Endometrial microvascular endothelial cells (primary cell): ENCODE data around the gene SNCG. TPM values are rescaled to one million over a fixed set of nuclear protein-coding genes. Genes with fewer than 3 reads are reported as not detected.
"Not testable (repeated sequence)": the region's sequence is repeated elsewhere in the genome, so short reads cannot be mapped to it uniquely, and the experiment has no call there.

ENCODE experiments used
- in situ Hi-C: cut with HindIII; loops from 2 replicates; pipeline ENCODE4 v1.10.0; 2017; ENCODE audit warnings: low sequenced_read_pairs, low pct_unique_long_range_greater_than_20kb; ENCODE audit errors: inconsistent ontology term
- total RNA-seq: library from RNA; depleted of rRNA; stranded (reverse); fragments of >200 nt; gene quantifications from one replicate; pipeline ENCODE4 v1.2.3, GENCODE V29; 2015; ENCODE audit errors: inconsistent ontology term

SNCG gene
- total RNA-seq, 1 donor from 2014 or later, result 87.7 TPM

DNA sequence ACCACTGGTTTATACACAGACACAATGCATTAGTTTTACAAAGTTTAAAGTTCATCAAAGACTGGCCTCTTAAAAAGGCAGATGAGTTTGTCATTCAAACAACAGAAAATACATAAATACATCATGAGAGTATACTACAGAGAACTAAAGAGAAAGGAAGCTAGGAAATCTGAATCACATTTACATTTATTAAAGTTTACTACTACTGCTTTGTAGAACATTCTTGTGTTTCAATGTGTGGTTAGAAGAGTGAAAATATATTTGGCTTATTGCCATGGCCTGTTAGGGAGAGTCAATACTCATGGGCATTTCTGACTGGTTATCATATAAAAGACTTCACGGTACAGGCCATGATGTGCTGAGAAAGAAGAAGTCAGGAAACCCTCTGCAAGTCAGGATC lies 48.7 kb downstream of the SNCG start:
- in situ Hi-C loops, result not testable (repeated sequence)

DNA sequence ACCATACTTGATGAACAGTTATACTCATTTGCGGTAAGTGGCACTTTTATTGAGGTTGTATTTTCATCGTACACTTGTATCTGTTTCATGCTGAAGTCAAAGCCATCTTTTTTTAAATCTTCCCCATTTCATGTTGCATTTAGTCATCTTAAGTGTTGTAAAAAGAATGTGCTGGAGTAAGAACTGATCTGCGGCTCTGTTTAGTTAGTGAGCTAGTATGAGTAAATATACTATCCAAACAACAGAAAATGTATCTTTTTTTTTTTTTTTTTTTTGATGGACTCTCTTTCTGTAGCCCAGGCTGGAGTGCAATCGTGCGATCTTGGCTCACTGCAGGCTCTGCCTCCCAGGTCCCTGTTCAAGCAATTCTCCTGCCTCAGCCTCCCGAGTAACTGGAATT lies 49.3 kb downstream of the SNCG start:
- in situ Hi-C loops, result not testable (repeated sequence)

DNA sequence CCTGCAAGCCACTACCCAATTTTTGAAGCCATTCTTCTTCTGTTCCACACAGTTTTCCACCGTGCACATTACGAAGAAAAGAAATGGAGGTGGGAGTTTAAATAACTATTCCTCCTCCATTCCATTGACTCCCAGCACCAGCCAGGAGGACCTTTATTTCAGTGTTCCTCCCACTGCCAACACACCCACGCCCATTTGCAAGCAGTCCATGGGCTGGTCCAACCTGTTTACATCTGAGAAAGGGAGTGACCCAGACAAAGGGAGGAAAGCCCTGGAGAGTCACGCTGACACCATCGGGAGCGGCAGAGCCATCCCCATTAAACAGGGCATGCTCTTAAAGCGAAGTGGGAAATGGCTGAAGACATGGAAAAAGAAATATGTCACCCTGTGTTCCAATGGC lies 49.9 kb downstream of the SNCG start:
- in situ Hi-C loops, result not testable (repeated sequence)

DNA sequence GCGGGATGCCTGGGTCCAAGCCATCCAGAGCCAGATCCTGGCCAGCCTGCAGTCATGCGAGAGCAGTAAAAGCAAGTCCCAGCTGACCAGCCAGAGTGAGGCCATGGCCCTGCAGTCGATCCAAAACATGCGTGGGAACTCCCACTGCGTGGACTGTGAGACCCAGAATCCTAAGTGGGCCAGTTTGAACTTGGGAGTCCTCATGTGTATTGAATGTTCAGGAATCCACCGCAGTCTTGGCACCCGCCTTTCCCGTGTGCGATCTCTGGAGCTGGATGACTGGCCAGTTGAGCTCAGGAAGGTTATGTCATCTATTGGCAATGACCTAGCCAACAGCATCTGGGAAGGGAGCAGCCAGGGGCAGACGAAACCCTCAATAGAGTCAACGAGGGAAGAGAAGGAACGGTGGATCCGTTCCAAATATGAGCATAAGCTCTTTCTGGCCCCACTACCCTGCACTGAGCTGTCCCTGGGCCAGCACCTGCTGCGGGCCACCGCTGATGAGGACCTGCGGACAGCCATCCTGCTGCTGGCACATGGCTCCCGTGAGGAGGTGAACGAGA lies 50.8 kb downstream of the SNCG start:
- in situ Hi-C loops, result not testable (repeated sequence)

Other genes starting within 250 kb of the SNCG start
- gene BMPR1A, start 202.0 kb upstream of the SNCG start, total RNA-seq, result 0.28 TPM
- gene MMRN2, start 984 bp upstream of the SNCG start, total RNA-seq, result 159 TPM
- 31.2 TPM for gene ADIRF, start 9.9 kb downstream of the SNCG start, total RNA-seq
- gene FAM25A, start 61.7 kb downstream of the SNCG start, total RNA-seq, result not detected
- 146 TPM for gene GLUD1, start 136.2 kb downstream of the SNCG start, total RNA-seq
- gene SHLD2, start 136.6 kb downstream of the SNCG start, total RNA-seq, result 21.6 TPM